H1 (cell line): ENCODE measurements around the gene IQCF5. TPM values are rescaled to one million over a fixed set of nuclear protein-coding genes. Genes with fewer than 3 reads are reported as not detected.

Source experiments
- ATF2 ChIP-seq: IDR thresholded peaks from 2 replicates; pipeline ENCODE4 v1.6.1; 2012; ENCODE audit warnings: low read length, inconsistent platforms
- EZH2 ChIP-seq: fragments of 200-600 bp; sonication (generic); IDR thresholded peaks from 2 replicates; pipeline ENCODE4 v1.7.1; 2012; ENCODE audit warnings: low read depth, mild to moderate bottlenecking, moderate library complexity, low read length, inconsistent platforms; ENCODE audit not compliant: severe bottlenecking
- TBP ChIP-seq: IDR thresholded peaks from 2 replicates; pipeline ENCODE4 v1.6.1; 2011; ENCODE audit warnings: low read depth, low read length, improper control_type of control experiment
- polyA plus RNA-seq, 7 experiments: library from polyadenylated mRNA; depleted of rRNA in 3 of 7; stranded (reverse) in 5 of 7; unstranded in 2 of 7; fragments of >200 nt in 5 of 7; fragments of 200-250 nt in 2 of 7; gene quantifications; 1 replicate in 5 of 7; 2 replicates in 1 of 7; 4 replicates in 1 of 7; pipeline versions ENCODE4 v1.2.1 to v1.2.3, GENCODE V29; 2011 to 2013; ENCODE audit warnings: missing spikeins in 2 of 7, mixed read lengths in 2 of 7
- total RNA-seq: library from RNA; stranded (reverse); fragmentation: NEBNext Ultra II Directional; extraction: Animal tissue kit (Norgen Biotek cat#: 25700); gene quantifications from 2 replicates; pipeline ENCODE4 v1.2.1, GENCODE V29; 2021

Gene IQCF5
- total and polyA plus RNA-seq, 2 of the 8 experiments (the other 6 are each of a cell fraction or from before 2014, with no cell fraction given), result not detected

DNA sequence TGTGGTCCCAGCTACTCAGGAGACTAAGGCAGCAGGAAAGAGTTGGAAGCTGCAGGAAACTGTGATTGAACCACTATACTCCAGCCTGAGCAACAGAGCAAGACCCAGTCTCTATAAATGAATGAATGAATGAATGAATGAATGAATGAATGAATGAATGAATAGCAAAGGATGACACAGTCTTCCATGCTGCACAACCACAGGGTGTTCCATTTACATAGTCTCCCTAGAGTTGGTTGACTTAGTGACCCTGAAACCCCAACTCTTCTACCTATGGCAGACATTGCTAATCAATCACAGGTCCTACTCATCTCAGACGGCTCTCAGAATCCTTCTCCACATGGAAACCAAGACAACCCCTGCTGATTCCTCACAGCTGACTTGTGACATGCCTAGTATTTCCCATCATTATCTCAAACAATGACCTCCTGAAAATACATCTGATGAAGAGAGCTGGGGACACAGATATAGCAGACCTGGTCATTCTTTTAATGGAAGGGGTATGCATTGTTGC lies 2.1 kb downstream of the IQCF5 start (continued):
- no peak for TF ChIP-seq TBP
- TF ChIP-seq ATF2, result no peak
- TF ChIP-seq EZH2, result no peak
- TF ChIP-seq, all 59 proteins: peak for 0
